MCF 10A (cell line): Measurements from ENCODE around the gene AUTS2. TPM values are rescaled to one million over a fixed set of nuclear protein-coding genes. Genes with fewer than 3 reads are reported as not detected.

Source experiments
- BruUV-seq: library from RNA; stranded (reverse); fragments of 400-500 nt; replicated peaks from 2 replicates; lab custom pipeline; 2021; lab: Mats Ljungman, UMichigan
- CTCF ChIA-PET: fragments of 300-600 bp; sonication (Branson Sonifier 250); formaldehyde crosslinking; extraction: SDS; loops from one replicate; lab custom pipeline; 2021; ENCODE audit warnings: antibody characterized with exemption, inconsistent platforms; lab: Yijun Ruan, JAX
- POLR2A ChIA-PET: fragments of 300-600, 350-650 bp; sonication (Branson Sonifier 250); formaldehyde crosslinking; extraction: SDS; loops from one replicate; lab custom pipeline; 2020; ENCODE audit warnings: antibody characterized with exemption, inconsistent platforms; lab: Yijun Ruan, JAX
- DNase-seq: peaks from one replicate; pipeline ENCODE4 v3.0.0-alpha.2; 2018; ENCODE audit not compliant: unreplicated experiment
- H3K27ac Mint-ChIP-seq: one replicate; pipeline ENCODE4 v1.8.0; 2022; ENCODE audit warnings: mild to moderate bottlenecking, low read depth, mixed read lengths; ENCODE audit not compliant: unreplicated experiment
- H3K27me3 Mint-ChIP-seq: one replicate; pipeline ENCODE4 v1.8.0; 2022; ENCODE audit warnings: mixed read lengths; ENCODE audit not compliant: insufficient read depth, unreplicated experiment
- H3K36me3 Mint-ChIP-seq: one replicate; pipeline ENCODE4 v1.8.0; 2022; ENCODE audit warnings: mild to moderate bottlenecking, moderate library complexity, mixed read lengths; ENCODE audit not compliant: insufficient read depth, unreplicated experiment
- H3K4me1 Mint-ChIP-seq: one replicate; pipeline ENCODE4 v1.8.0; 2022; ENCODE audit warnings: mixed read lengths; ENCODE audit not compliant: insufficient read depth, unreplicated experiment
- H3K4me3 Mint-ChIP-seq: one replicate; pipeline ENCODE4 v1.8.0; 2022; ENCODE audit warnings: mild to moderate bottlenecking, moderate library complexity, mixed read lengths; ENCODE audit not compliant: unreplicated experiment
- H3K9me3 Mint-ChIP-seq: one replicate; pipeline ENCODE4 v1.8.0; 2022; ENCODE audit warnings: mixed read lengths; ENCODE audit not compliant: unreplicated experiment
- CTCF ChIP-seq: fragments of 200-600 bp; IDR thresholded peaks from one replicate; pipeline ENCODE4 v1.8.0; 2022; ENCODE audit warnings: antibody characterized with exemption, mild to moderate bottlenecking; ENCODE audit not compliant: unreplicated experiment
- intact Hi-C: fragments of 100-400 bp; cut with micrococcal nuclease; formaldehyde crosslinking; loops from 2 replicates; pipeline ENCODE4 v1.14.1; 2022
- total RNA-seq: library from RNA; stranded (reverse); gene quantifications from 2 replicates; pipeline ENCODE4 v1.2.3, GENCODE V29; 2022

Gene AUTS2
- total RNA-seq, 1 experiment from 2014 or later: 1.3 TPM

DNA sequence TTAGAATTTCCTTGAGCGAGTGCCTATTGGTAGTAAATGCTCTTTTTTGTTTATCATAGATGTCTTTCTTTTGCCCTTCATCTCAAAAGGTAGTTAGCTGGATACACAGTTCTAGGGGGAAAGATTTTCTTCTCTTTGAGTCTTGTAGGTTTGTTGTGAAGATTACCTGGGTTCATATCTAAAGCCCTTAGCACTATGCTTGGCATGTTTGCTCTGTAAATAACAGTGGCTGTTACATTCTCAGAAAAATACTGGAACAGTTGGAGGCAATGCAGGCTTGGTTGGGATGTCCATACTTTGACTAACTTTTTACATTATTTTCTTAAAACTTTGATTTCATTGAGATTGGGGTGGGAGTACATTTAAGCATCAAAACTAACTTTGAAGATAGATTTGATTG, 144.0 kb downstream of the AUTS2 start:
- H3K27ac Mint-ChIP-seq: no peak overlapping the region
- ChIA-PET CTCF (no interaction called here), POLR2A (no interaction called here)
- BruUV-seq: no TSS peak
- peaks cover 27% of the 10 kb centered on the region for H3K9me3 Mint-ChIP-seq
- no peaks in the 10 kb centered on the region for H3K36me3 Mint-ChIP-seq
- intact Hi-C loops: no loop called here
- DNase-seq: no peak
- no peaks in the 10 kb centered on the region for H3K4me1 Mint-ChIP-seq
- TF ChIP-seq CTCF: no peak
- no peaks in the 10 kb centered on the region for H3K27me3 Mint-ChIP-seq
- no peak overlapping the region for H3K4me3 Mint-ChIP-seq

DNA sequence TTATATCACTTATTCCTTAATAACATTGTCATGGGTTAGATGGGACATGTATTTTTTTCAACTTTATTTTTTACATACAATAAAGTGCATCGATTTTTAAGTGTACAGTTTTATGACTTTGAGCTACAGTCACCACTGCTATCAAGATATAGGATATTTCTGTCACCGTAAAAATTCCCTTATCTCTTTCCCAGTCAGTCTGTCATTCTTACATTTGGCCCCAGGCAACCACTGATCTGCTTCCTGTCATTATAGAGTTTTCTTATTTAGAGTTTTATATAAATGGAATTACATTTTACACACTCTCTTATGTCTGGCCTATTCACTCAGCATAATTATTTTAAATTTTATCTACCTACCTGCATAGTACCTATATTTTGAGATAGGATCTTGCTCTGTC, 145.2 kb downstream of the AUTS2 start:
- Mint-ChIP-seq H3K27ac (no peak overlapping the region), H3K36me3 (no peaks in the 10 kb centered on the region), H3K9me3 (peaks cover 25% of the 10 kb centered on the region), H3K27me3 (no peaks in the 10 kb centered on the region), H3K4me1 (no peaks in the 10 kb centered on the region), H3K4me3 (no peak overlapping the region)
- ChIA-PET POLR2A (no interaction called here), CTCF (no interaction called here)
- no peak for DNase-seq
- no TSS peak for BruUV-seq
- no peak for TF ChIP-seq CTCF
- intact Hi-C loops: no loop called here

GRCh38 chr7:69744026-69744425, 145.8 kb downstream of the AUTS2 start:
- ChIA-PET POLR2A (no interaction called here), CTCF (no interaction called here)
- DNase-seq: no peak
- Mint-ChIP-seq H3K4me1 (no peaks in the 10 kb centered on the region), H3K27me3 (no peaks in the 10 kb centered on the region), H3K9me3 (peaks cover 31% of the 10 kb centered on the region), H3K36me3 (no peaks in the 10 kb centered on the region), H3K27ac (no peak overlapping the region), H3K4me3 (no peak overlapping the region)
- intact Hi-C loops: no loop called here
- BruUV-seq: no TSS peak
- TF ChIP-seq CTCF: no peak

- DNase-seq: no peak
- no peak overlapping the region for H3K27ac Mint-ChIP-seq
- TF ChIP-seq CTCF: no peak
- peaks cover 31% of the 10 kb centered on the region for H3K9me3 Mint-ChIP-seq
- no peaks in the 10 kb centered on the region for H3K4me1 Mint-ChIP-seq
- POLR2A ChIA-PET: no interaction called here
- no TSS peak for BruUV-seq
- H3K27me3 Mint-ChIP-seq: no peaks in the 10 kb centered on the region
- intact Hi-C loops: no loop called here
- CTCF ChIA-PET: no interaction called here
- no peaks in the 10 kb centered on the region for H3K36me3 Mint-ChIP-seq
- H3K4me3 Mint-ChIP-seq: no peak overlapping the region
Observed at GRCh38 chr7:69746383-69746782, 148.1 kb downstream of the AUTS2 start.
